ENCODE measurements around the gene SLC17A8. TPM values are rescaled to one million over a fixed set of nuclear protein-coding genes. Genes with fewer than 3 reads are reported as not detected.

The SLC17A8 gene
- total and polyA plus RNA-seq, 8 donors = 0.16 to 0.18 TPM; not detected in 6

DNA sequence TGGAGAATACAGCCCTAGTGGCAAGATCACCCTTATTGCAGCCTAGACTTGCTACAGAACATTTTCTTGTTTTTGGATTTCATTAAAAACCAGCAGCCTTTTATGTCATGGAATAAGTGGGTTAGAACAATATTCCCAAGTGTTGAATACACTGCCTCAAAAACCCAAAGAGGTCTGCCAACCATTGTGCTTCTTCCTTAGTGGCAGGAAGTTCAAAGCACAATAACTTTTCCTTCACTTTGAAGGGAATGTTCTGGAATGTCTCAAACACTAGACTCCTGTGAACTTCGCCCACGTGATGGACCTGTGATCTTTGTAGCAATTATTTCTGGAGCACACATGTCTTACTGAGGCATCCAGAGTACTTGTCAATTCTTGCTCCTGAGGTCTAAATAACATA lies 8.5 kb downstream of the SLC17A8 start:
- Histone ChIP-seq H3K27ac (no peak overlapping the region), H3K9me3 (no peaks in the 10 kb centered on the region), H3K4me3 (no peak overlapping the region), H3K4me1 (peaks cover 0 to under 1% (median 0%) of the 10 kb centered on the region in 3 donors), H3K36me3 (no peaks in the 10 kb centered on the region), H3K27me3 (no peaks in the 10 kb centered on the region)
- FAIRE-seq (no peak), DNase-seq (no peak), ATAC-seq (no peak)
- WGBS, 2 donors = 77% methylated on average over 2 of the region's 2 CpGs
- TF ChIP-seq, protein P1, sequence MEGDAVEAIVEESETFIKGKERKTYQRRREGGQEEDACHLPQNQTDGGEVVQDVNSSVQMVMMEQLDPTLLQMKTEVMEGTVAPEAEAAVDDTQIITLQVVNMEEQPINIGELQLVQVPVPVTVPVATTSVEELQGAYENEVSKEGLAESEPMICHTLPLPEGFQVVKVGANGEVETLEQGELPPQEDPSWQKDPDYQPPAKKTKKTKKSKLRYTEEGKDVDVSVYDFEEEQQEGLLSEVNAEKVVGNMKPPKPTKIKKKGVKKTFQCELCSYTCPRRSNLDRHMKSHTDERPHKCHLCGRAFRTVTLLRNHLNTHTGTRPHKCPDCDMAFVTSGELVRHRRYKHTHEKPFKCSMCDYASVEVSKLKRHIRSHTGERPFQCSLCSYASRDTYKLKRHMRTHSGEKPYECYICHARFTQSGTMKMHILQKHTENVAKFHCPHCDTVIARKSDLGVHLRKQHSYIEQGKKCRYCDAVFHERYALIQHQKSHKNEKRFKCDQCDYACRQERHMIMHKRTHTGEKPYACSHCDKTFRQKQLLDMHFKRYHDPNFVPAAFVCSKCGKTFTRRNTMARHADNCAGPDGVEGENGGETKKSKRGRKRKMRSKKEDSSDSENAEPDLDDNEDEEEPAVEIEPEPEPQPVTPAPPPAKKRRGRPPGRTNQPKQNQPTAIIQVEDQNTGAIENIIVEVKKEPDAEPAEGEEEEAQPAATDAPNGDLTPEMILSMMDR (IDR thresholded peaks at IDR 0.05) = no peak
- intact Hi-C loops (cut with DNase I) = loop anchor here in 1 of 3 donors (10.0 kb wide), 1 partner anchor 179 kb away; no protein-coding TSS in a partner anchor

GRCh38 chr12:100368066-100368465 lies 11.2 kb downstream of the SLC17A8 start:
- ATAC-seq = no peak

DNA sequence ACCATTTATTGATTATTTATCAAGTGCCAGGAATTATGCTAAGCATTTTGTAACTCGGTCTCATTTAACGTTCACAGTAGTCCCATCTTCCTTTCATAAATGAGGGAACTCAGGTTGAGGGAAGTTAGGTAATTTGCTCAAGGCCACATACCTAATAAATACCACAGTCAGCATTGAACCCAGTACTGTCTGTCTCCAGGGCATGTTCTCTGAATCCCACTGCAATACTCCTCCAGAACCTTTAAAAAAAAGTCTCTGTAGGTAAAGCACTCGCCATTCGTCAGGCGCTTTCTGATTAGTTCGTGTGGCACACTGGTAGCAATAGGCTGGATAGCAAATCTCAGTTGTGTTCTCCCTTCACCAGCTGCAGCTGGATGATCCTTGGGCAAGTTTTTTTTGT lies 14.3 kb downstream of the SLC17A8 start:
- H3K9me3 ChIP-seq = no peaks in the 10 kb centered on the region
- WGBS, 2 donors = 70 to 72% methylated on average over 6 of the region's 6 CpGs
- no peaks in the 10 kb centered on the region for H3K4me1 ChIP-seq
- FAIRE-seq = no peak
- H3K27me3 ChIP-seq = no peaks in the 10 kb centered on the region
- intact Hi-C loops (cut with DNase I) = no loop called here
- ATAC-seq = no peak
- H3K27ac ChIP-seq = no peak overlapping the region
- TF ChIP-seq, protein P1 (IDR thresholded peaks at IDR 0.05) = no peak
- no peaks in the 10 kb centered on the region for H3K36me3 ChIP-seq
- DNase-seq = no peak
- no peak overlapping the region for H3K4me3 ChIP-seq

More at GRCh38 chr12:100368066-100368465, 11.2 kb downstream of the SLC17A8 start:
- Histone ChIP-seq H3K9me3 (no peaks in the 10 kb centered on the region), H3K4me3 (no peak overlapping the region), H3K27me3 (no peaks in the 10 kb centered on the region), H3K4me1 (no peaks in the 10 kb centered on the region), H3K27ac (no peak overlapping the region), H3K36me3 (no peaks in the 10 kb centered on the region)
- no peak for FAIRE-seq
- TF ChIP-seq, protein P1 (IDR thresholded peaks at IDR 0.05) = no peak
- intact Hi-C loops (cut with DNase I) = loop anchor here in 1 of 3 donors (10.0 kb wide), 1 partner anchor 177 kb away; no protein-coding TSS in a partner anchor
- 87 to 91% methylated on average over 1 of the region's 1 CpG for WGBS, 2 donors
- DNase-seq = no peak

- Histone ChIP-seq H3K4me3 (no peak overlapping the region), H3K36me3 (no peaks in the 10 kb centered on the region), H3K9me3 (no peaks in the 10 kb centered on the region), H3K27me3 (no peaks in the 10 kb centered on the region), H3K4me1 (no peaks in the 10 kb centered on the region), H3K27ac (no peak overlapping the region)
- 65 to 69% methylated on average over 11 of the region's 11 CpGs for WGBS, 2 donors
- intact Hi-C loops (cut with DNase I) = no loop called here
- DNase-seq (no peak), ATAC-seq (no peak), FAIRE-seq (no peak)
- TF ChIP-seq, protein P1 (IDR thresholded peaks at IDR 0.05) = no peak
Observed at GRCh38 chr12:100372853-100373640, 16.2 kb downstream of the SLC17A8 start.
